Left hindlimb (tissue), 1 donor: ENCODE data around the gene SERPINF2.
"Not testable (repeated sequence)": the region's sequence is repeated elsewhere in the genome, so short reads cannot be mapped to it uniquely, and the experiment has no call there.

ENCODE experiments used
- DNase-seq: peaks from one replicate; pipeline ENCODE4 v3.0.0-alpha.2; 2018

SERPINF2 gene

GRCh38 chr17:1742371-1743087 is at the start of gene SERPINF2:
Gene SERPINF2, plus strand, starts transcription at chr17:1742871. Its CDS starts 2,125 bp downstream, at chr17:1744996.
- no peak for DNase-seq

DNA sequence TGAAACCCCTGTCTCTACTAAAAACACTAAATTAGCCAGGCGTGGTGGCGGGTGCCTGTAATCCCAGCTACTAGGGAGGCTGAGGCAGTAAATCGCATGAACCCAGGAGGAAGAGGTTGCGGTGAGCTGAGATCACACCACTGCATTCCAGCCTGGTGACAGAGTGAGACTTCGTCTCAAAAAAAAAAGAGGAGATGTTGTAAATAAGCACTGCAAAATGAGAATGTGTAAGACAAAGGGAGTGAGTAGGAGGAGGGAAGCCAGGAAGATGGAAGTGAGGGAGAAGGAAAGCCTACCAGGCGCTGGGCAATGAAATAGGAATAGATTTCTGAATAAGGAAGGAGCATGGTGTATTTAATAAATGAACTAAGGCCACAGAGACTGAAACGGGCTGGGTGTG is 49.3 kb upstream of the SERPINF2 start:
- no peak for DNase-seq

GRCh38 chr17:1695365-1695764 is 47.3 kb upstream of the SERPINF2 start:
- no peak for DNase-seq

DNA sequence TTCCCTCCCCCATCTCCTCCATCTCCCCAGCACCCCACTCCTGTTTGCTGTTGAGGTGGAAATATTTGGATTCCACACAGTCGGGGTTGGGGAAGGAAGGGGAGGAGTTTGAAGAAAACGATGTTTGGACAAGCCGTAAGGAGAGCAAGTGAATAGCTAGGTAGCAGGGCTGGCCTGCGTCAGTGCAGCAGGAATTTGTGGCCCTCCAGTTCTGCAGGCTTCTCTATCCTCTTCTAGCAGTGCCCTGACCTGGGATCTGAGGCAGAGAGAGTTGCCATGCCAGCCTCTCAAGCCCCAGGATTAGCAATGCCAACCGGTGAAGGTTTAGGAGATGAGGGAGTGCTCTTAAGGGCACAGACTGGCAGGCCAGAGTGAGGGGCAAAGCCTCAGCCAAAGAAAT is 45.0 kb upstream of the SERPINF2 start:
- no peak for DNase-seq

- not testable (repeated sequence) for DNase-seq
These were observed 42.8 kb upstream of the SERPINF2 start for GRCh38 chr17:1699891-1700290.

DNA sequence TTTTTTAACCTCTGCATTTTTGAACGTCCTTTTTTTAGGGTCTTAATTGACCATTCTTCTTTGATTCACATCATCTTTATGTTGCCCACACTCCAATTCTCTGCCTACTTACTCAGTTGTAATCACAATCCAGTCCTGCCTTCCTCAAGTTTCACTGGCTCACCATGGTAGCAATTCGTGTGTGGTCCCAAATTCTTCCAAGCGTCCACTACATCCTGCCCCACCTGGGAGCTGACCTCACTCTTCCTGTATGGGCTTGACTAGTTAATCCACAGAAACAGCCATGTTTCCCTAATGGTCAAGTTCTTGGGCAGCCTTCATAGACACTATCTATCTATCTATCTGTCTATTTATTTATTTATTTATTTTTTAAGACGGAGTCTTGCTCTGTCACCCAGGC is 39.6 kb upstream of the SERPINF2 start:
- DNase-seq = no peak

DNA sequence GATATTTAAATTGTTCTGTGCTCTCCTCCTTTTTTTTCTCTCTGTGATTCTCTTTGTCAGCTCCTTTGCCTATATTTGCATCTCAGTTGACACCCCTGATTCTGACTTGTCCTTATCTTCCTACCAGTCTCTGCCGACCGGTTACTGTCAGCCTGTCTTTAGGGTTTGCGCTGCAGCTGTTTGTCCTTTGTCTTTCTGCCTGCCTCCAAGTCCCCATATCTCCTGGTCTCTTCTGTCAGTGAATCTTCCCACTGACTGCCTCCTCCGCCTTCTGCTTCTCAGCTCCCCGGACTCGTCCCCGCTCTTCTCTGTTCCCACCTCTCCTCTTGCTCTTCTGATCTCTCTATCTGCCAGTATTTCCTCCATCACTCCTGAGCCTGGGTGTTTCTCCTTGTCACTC is 37.7 kb upstream of the SERPINF2 start:
- DNase-seq = no peak

- DNase-seq = no peak
These were observed 35.6 kb upstream of the SERPINF2 start for GRCh38 chr17:1707107-1707506.

DNA sequence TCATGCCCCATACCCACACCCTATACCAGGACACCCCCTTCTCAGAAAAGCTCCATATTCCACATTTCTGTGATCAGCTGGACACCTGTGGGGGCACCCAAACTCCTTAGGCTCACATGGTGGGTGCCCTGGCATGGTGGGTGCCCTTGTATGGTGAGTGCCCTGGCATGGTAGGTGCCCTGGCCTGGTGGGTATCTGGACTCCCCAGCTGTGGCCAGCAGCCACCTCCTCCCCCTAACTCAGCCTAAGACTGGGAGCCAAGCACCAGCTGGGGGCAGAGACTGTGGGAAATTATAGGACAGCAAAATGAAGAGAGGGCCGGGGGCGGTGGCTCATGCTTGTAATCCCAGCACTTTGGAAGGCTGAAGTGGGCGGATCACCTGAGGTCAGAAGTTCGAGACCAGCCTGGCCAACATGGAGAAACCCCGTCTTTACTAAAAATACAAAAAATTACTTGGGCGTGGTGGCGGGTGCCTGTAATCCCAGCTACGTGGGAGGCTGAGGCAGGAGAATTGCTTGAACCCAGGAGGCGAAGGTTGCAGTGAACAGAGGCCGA is 33.8 kb upstream of the SERPINF2 start:
- not testable (repeated sequence) for DNase-seq

- peak; percentile 36 for DNase-seq
These were observed 33.2 kb upstream of the SERPINF2 start for GRCh38 chr17:1709403-1709951.

DNA sequence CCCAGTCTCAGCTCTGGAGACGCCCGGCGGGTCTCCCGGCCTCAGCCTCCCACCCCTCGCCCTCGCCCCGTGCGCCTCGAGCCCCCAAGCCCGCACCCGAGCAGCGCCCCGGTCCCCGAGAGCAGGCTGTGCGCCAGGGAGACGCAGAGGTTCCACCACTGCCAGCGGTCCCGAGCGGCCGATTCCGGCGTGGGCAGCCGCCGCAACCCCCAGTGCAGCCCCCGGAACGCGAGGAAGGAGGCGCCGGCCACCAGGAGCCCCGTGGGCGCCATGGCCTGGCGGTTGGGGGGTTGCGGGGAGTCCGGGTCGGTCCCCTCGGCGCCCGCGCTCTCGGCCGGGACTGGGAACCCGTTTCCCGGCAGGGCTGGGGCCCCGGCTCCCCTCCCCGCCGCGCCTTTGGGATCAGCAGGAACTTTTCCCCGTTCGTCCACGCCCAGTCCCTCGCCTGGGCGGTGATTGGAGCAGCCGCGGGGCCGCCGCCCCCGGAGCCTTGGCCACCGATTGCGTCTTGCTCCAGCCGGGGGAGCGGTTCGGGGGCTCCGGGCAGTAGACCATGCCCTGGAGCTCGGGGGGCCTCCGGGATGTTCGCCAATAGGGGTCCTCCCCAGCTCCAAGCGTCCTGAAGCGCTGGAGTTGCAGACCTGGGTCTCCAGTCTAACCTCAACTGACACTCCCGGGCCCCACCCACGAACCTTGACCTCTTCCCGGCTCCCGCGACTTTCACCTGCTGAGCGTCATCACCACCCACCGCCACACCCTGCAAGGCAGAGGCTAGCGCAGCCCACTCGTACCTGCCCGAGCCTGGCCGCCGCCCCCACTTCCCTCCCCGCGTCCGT is 32.5 kb upstream of the SERPINF2 start, which contains the start of gene TLCD2:
TSS of gene TLCD2 (minus strand) at position 407 of the 836 bp plus-strand sequence. CDS start at position 272, 135 bp downstream.
- peak; percentile 82 for DNase-seq

DNA sequence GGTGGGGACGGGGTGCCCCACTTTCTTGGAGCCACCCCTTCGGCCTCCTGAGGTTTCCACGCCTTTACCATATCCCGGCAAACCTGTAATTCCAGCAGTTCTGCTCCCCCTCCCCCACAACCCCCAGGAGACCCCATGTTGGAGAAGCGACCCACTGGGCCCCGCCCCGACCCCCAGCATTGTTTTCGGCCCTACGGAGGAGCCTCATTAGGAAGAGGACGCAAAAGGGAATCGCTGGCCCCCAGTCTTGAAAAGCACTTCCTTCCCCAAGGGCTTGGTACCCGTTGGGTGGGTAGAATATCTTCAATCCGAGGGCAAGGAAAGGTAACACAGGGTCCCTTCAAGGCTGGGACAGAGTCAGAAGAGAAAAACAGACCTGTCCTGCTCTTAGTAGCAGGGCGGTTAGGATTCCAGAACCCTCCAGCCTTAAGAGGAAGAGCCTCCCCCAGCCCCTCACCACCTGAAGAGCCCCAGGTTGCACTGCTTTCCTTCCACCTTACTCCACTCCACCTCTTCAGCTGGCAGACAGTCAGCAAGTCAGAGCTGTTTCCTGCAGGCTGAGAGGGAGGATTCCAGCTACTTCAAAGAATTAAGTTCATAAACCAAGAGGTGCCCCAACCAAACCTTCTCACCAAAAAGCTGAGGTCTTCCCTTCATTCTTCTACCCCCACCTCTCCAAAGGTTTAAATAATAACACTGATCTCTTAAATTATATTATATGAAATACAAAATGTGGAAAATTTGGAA is 31.7 kb upstream of the SERPINF2 start:
- DNase-seq = peak; percentile 37

DNA sequence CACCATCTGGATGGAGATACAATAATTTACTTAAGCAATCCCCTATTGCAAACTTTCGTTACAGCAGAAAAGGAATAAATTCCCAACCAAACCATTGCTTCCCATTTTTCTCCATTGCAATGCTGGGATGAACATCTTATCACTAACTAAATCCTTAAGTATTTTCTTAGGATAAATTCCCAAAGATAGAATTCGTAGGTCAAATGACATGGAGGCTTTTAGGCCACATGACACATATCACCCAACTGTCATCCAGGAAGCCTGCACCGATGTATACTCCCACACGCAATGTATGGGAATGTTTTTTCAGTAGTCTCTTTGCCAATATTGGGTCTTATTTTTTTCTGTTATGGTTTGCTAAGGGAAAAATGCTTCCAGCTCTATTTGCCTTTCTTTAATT is 30.9 kb upstream of the SERPINF2 start:
- no peak for DNase-seq

DNA sequence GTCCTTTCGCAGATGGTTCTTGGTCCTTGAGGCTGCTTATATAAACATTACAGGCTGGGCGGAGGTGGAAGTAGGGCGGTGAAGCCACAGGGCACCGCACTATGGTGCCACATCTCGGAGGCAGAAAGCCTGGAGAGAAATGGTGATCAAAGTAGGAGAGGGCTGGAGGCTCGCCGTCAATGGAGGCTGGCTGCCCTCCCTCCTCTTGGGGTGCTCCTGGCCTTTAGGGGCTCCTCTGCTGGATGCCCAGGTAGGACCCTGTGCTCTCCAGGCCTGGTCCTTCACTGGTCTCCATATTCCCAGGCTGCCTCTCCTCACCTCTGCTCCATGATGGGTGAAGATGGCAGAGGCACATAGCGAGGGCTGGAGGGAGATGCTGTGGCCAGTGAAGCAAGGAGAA is 30.4 kb upstream of the SERPINF2 start:
- DNase-seq = no peak

DNA sequence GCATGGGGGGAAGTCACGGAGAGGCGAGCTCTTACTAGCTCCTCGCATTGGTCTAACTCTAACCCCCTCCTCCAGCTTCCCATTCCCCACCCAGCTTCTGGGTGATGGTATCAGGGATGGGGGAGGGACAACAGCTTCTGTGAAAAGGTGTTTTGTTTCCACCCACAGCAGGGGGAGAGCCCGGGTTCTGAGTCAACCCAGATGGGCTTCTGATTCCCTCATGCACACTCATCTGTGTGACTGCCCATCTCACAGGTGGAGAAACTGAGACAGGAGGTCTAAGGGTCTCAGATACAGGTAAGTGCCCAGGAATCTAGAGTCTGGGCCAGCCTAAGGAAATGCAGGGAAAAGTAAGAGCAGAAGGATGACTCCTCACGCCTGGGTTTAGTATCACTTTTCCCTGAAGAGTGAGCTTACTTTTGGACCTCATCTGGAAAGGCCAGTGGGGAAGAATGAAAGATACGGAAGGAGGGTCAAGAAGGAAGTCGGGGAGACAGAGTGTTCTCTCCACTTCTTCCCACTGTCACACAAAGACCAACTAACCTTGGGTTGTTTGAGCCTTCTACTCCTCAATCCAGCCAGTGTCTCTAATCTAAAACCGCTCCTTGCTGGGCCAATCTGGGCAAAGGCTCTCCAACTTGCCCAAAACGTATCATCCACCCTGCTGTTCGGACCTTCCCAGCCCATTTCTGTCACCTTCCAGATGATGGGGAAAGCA is 29.4 kb upstream of the SERPINF2 start:
- DNase-seq = no peak

DNA sequence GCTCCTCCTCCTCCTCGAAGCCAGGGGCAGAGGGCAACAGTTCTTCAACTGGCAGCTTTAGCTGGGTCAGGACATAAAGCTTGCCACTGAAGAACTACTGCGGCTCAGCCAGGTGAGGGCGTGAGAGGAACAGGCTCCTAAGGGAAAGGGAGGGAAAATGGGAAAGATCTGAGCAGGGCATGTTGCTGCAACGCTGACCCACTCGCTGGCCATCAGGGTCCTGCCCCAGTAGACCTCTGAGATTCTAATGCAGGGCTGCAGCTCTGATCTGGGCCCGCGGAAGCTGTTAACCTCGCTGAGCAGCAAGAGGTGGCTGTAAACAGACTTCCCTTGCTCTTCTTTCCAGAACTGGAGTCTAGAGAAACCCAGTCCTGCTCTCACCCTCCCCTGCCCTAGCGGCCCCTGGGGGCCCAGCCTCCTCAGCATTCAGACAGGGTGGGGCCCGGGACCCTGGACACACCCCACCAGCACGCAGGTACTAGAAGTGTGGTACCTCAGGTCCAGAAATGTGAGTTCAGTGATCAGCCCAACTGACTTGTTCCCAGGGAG is 28.7 kb upstream of the SERPINF2 start:
- peak; percentile 58 for DNase-seq

DNA sequence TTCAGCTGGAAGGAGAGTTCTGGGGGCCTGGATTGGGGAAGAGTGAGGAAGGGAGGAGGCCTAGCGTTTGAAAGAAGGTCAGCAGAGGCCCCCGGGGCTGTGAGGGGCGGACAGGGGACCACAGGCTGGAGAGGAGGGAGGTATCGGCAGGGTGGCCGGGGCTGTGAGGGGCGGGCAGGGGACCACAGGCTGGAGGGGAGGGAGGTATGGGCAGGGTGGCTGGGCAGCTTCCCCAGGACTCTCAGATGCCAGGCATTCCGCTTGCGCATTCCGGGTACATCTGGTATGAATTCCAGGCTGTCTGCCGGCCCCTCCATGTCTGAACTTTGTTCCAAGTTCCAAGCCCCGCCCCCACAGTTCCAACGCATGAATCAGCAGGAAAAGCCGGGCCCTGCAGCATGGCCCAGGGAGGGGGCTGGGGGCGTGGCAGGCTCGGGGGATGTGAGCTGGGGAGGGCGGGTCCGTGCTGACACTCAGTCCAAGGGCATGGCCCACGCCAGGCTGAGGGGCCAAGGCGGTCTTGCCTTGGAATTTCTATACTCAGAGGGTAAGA is 28.2 kb upstream of the SERPINF2 start:
- peak; percentile 98 for DNase-seq

DNA sequence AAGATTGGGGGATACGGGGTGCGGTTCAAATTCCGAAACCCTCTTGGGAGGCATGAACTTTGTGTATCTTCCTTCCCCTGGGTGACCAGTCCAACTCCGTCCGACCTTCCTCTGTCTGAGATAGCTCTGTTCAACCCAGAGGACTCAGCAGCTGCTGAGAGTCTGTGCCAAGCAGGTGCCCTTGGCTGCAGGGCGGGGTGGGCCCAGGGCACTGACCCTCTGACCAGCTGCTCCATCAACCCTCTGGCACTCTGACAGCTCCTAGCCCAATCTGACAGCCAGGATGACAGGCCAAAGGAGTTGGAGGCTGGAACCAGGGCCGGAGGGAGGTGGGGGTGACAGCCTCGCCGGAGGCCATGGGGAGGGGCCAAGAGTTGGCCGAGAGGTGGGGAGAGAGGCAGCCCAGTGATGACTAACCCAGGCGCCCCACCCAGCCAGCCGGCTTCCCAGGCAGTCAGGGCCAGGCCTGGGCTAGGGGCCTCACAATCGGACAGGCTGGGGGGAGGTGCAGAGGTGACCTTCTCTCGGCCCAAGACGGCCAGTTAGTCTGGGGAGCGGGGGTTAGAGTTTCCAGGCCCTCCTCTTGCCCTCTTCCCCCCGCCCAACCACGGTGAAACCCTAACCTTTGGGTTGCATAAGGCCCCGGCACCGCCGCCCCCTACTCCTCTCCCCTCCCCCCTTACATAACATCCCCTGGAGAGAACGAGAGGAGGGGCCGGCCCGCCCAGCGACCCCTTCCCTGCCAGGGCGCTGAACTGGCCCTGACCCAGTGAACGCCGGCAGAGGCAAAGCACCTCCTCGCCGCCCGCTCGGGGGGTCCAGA is 27.5 kb upstream of the SERPINF2 start:
- DNase-seq = peak; percentile 94

GRCh38 chr17:1715803-1716075 is 26.9 kb upstream of the SERPINF2 start:
- no peak for DNase-seq

GRCh38 chr17:1716076-1716911 is 26.4 kb upstream of the SERPINF2 start:
- peak; percentile 100 for DNase-seq
